ENCODE results near the gene NCF4.

The NCF4 gene

DNA sequence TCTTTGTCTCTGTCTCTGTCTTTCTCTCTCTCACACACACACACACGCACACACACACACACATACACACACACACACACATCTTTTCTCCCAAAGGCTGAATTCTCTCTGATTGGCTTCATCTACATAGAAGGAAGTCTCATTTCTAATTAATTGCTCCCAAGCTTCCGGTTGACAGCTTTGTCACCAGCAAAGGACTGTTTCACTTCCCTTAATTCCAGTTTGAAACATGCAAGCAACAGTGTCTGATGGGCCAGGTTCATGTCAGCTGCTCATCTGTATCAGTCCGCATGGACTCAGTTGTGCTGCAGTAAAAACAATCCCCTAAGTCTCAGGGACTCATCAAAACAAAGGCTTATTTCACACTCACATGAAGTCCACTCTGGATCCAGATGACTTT, 27.7 kb upstream of the NCF4 start:
- TF ChIP-seq, protein P1, sequence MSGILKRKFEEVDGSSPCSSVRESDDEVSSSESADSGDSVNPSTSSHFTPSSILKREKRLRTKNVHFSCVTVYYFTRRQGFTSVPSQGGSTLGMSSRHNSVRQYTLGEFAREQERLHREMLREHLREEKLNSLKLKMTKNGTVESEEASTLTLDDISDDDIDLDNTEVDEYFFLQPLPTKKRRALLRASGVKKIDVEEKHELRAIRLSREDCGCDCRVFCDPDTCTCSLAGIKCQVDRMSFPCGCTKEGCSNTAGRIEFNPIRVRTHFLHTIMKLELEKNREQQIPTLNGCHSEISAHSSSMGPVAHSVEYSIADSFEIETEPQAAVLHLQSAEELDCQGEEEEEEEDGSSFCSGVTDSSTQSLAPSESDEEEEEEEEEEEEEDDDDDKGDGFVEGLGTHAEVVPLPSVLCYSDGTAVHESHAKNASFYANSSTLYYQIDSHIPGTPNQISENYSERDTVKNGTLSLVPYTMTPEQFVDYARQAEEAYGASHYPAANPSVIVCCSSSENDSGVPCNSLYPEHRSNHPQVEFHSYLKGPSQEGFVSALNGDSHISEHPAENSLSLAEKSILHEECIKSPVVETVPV (CRISPR knock-in tag; IDR thresholded peaks at IDR 0.05), result no peak
- no peak for TF ChIP-seq SNAI2 (CRISPR knock-in tag; IDR thresholded peaks at IDR 0.05)
- TF ChIP-seq, protein P2, sequence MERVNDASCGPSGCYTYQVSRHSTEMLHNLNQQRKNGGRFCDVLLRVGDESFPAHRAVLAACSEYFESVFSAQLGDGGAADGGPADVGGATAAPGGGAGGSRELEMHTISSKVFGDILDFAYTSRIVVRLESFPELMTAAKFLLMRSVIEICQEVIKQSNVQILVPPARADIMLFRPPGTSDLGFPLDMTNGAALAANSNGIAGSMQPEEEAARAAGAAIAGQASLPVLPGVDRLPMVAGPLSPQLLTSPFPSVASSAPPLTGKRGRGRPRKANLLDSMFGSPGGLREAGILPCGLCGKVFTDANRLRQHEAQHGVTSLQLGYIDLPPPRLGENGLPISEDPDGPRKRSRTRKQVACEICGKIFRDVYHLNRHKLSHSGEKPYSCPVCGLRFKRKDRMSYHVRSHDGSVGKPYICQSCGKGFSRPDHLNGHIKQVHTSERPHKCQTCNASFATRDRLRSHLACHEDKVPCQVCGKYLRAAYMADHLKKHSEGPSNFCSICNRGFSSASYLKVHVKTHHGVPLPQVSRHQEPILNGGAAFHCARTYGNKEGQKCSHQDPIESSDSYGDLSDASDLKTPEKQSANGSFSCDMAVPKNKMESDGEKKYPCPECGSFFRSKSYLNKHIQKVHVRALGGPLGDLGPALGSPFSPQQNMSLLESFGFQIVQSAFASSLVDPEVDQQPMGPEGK (CRISPR knock-in tag; IDR thresholded peaks at IDR 0.05; ENCODE audit: borderline replicate concordance), result no peak
- TF ChIP-seq ZFP3 (CRISPR knock-in tag; IDR thresholded peaks at IDR 0.05), result no peak
- TF ChIP-seq GLIS3 (CRISPR knock-in tag; IDR thresholded peaks at IDR 0.05), result no peak
- no peak for TF ChIP-seq ESRRG (CRISPR knock-in tag; IDR thresholded peaks at IDR 0.05)
- TF ChIP-seq, protein P3, sequence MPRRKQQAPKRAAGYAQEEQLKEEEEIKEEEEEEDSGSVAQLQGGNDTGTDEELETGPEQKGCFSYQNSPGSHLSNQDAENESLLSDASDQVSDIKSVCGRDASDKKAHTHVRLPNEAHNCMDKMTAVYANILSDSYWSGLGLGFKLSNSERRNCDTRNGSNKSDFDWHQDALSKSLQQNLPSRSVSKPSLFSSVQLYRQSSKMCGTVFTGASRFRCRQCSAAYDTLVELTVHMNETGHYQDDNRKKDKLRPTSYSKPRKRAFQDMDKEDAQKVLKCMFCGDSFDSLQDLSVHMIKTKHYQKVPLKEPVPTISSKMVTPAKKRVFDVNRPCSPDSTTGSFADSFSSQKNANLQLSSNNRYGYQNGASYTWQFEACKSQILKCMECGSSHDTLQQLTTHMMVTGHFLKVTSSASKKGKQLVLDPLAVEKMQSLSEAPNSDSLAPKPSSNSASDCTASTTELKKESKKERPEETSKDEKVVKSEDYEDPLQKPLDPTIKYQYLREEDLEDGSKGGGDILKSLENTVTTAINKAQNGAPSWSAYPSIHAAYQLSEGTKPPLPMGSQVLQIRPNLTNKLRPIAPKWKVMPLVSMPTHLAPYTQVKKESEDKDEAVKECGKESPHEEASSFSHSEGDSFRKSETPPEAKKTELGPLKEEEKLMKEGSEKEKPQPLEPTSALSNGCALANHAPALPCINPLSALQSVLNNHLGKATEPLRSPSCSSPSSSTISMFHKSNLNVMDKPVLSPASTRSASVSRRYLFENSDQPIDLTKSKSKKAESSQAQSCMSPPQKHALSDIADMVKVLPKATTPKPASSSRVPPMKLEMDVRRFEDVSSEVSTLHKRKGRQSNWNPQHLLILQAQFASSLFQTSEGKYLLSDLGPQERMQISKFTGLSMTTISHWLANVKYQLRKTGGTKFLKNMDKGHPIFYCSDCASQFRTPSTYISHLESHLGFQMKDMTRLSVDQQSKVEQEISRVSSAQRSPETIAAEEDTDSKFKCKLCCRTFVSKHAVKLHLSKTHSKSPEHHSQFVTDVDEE (CRISPR knock-in tag; IDR thresholded peaks at IDR 0.05), result no peak
- TF ChIP-seq TCF4 (CRISPR knock-in tag; IDR thresholded peaks at IDR 0.05; ENCODE audit: borderline replicate concordance), result no peak
- no peak for TF ChIP-seq CSDC2 (CRISPR knock-in tag; IDR thresholded peaks at IDR 0.05)
- no peak for TF ChIP-seq OSR1 (CRISPR knock-in tag; IDR thresholded peaks at IDR 0.05)
- no peak for TF ChIP-seq RARB (CRISPR knock-in tag; IDR thresholded peaks at IDR 0.05)
- no peak for TF ChIP-seq ZFP30 (CRISPR knock-in tag; IDR thresholded peaks at IDR 0.05)
- TF ChIP-seq, protein P4, sequence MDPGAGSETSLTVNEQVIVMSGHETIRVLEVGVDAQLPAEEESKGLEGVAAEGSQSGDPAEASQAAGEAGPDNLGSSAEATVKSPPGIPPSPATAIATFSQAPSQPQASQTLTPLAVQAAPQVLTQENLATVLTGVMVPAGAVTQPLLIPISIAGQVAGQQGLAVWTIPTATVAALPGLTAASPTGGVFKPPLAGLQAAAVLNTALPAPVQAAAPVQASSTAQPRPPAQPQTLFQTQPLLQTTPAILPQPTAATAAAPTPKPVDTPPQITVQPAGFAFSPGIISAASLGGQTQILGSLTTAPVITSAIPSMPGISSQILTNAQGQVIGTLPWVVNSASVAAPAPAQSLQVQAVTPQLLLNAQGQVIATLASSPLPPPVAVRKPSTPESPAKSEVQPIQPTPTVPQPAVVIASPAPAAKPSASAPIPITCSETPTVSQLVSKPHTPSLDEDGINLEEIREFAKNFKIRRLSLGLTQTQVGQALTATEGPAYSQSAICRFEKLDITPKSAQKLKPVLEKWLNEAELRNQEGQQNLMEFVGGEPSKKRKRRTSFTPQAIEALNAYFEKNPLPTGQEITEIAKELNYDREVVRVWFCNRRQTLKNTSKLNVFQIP (CRISPR knock-in tag; IDR thresholded peaks at IDR 0.05; ENCODE audit: borderline replicate concordance, low read depth), result no peak
- ATAC-seq, result no peak

DNA sequence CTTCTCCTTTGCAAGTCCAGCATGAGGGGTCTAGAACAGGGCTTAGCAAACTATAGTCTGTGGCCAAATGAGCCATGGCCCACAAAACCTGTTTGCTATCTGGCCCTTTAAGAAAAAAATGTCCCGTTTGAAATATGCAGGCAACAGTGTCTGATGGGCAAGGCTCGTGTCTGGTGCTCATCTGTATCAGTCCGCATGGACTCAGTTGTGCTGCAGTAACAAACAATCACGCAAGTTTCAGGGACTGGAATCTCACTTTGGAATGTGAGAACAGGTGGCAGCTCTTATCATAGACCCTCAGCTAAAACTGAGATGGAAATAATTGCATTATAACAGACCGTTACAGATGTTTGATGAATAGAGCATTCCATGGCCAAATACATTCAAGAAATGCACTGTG, 24.9 kb upstream of the NCF4 start:
- ATAC-seq, result no peak
- TF ChIP-seq ZNF8 (CRISPR knock-in tag; IDR thresholded peaks at IDR 0.05) (no peak), OSR1 (CRISPR knock-in tag; IDR thresholded peaks at IDR 0.05) (no peak), ESRRG (CRISPR knock-in tag; IDR thresholded peaks at IDR 0.05) (no peak), ZFP3 (CRISPR knock-in tag; IDR thresholded peaks at IDR 0.05) (no peak), ZFP30 (CRISPR knock-in tag; IDR thresholded peaks at IDR 0.05) (no peak), ZC3H10 (CRISPR knock-in tag; IDR thresholded peaks at IDR 0.05) (no peak), ARNTL (CRISPR knock-in tag; IDR thresholded peaks at IDR 0.05; ENCODE audit: borderline replicate concordance, low read depth) (no peak), SNAI2 (CRISPR knock-in tag; IDR thresholded peaks at IDR 0.05) (no peak), GLIS3 (CRISPR knock-in tag; IDR thresholded peaks at IDR 0.05) (no peak), ZNF565 (CRISPR knock-in tag; conservative IDR thresholded peaks at IDR 0.05; ENCODE audit: low read depth) (no peak), TCF4 (CRISPR knock-in tag; IDR thresholded peaks at IDR 0.05; ENCODE audit: borderline replicate concordance) (no peak), ISL1 (CRISPR knock-in tag; IDR thresholded peaks at IDR 0.05) (no peak), RARB (CRISPR knock-in tag; IDR thresholded peaks at IDR 0.05) (no peak), CSDC2 (CRISPR knock-in tag; IDR thresholded peaks at IDR 0.05) (no peak), BACH2 (CRISPR knock-in tag; IDR thresholded peaks at IDR 0.05; ENCODE audit: borderline replicate concordance) (no peak)
- TF ChIP-seq, protein P3 (CRISPR knock-in tag; IDR thresholded peaks at IDR 0.05), result no peak
- TF ChIP-seq, protein P4 (CRISPR knock-in tag; IDR thresholded peaks at IDR 0.05; ENCODE audit: borderline replicate concordance, low read depth), result no peak
- TF ChIP-seq, protein P5, sequence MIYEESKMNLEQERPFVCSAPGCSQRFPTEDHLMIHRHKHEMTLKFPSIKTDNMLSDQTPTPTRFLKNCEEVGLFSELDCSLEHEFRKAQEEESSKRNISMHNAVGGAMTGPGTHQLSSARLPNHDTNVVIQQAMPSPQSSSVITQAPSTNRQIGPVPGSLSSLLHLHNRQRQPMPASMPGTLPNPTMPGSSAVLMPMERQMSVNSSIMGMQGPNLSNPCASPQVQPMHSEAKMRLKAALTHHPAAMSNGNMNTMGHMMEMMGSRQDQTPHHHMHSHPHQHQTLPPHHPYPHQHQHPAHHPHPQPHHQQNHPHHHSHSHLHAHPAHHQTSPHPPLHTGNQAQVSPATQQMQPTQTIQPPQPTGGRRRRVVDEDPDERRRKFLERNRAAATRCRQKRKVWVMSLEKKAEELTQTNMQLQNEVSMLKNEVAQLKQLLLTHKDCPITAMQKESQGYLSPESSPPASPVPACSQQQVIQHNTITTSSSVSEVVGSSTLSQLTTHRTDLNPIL (CRISPR knock-in tag; IDR thresholded peaks at IDR 0.05; ENCODE audit: low read depth), result no peak
- TF ChIP-seq, protein P1 (CRISPR knock-in tag; IDR thresholded peaks at IDR 0.05), result no peak
